ENCODE measurements around the gene BCR.
"Not testable (repeated sequence)": the region's sequence is repeated elsewhere in the genome, so short reads cannot be mapped to it uniquely, and the experiment has no call there.

Gene BCR

DNA sequence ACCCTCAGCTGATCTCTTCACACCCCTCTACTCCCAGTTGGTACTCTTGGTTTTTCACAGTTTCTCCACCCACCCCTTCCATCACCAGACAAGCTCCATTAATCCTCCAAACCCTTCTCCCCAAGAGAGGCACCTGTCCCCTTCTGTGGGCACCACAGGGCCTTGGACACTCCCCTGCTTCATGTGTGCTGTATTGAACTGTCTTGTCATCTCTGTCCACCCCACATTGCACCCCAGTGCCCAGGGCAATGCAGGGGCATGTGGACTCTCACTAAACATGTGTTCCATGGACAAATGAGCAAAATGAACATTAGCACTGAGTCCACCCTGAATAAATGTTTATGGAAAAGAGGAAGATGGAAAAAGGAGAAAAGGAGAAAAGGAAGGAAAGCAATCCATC, 181.4 kb downstream of the BCR start:
- DNase-seq (ENCODE audit: low read depth in 2 of 3, low spot score in 2 of 3): no peak

DNA sequence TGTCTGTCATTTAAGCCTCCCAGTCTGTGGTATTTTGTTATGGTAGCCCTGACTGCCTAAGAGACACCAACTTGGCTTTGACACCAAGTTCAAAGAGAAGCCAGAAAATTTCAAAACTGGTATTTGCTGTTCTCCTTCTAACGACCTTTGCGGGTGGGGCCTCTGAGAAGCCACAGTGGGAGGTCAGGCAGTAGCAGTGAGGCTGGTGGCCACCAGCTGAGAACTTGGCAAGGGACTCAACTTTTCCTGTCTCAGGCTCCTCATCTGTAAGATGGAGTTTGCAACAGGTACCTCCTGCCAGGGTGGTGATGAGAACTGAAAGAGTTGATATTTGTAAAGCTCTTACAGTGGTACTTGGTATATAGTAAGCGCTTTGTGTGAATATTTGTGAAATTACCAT, 183.4 kb downstream of the BCR start:
- no peak for DNase-seq (ENCODE audit: low read depth in 2 of 3, low spot score in 2 of 3)

DNA sequence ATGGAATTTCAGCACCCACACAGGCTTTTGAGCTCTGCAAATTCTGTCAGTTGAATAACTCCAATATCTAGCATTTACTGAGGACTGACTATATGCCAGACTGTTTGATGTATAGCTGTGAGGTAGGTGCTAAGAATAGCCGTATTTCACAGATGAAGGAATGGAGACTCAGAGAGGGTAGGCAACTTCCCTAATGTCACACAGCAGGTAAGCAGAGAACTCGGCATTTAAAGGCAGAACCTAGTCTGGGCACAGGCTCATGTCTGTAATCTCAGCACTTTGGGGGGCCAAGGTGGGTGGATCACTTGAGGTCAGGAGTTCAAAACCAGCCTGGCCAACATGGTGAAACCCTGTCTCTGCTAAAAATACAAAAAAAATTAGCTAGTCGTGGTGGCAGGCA, 184.1 kb downstream of the BCR start:
- DNase-seq (ENCODE audit: low read depth in 2 of 3, low spot score in 2 of 3): no peak

DNA sequence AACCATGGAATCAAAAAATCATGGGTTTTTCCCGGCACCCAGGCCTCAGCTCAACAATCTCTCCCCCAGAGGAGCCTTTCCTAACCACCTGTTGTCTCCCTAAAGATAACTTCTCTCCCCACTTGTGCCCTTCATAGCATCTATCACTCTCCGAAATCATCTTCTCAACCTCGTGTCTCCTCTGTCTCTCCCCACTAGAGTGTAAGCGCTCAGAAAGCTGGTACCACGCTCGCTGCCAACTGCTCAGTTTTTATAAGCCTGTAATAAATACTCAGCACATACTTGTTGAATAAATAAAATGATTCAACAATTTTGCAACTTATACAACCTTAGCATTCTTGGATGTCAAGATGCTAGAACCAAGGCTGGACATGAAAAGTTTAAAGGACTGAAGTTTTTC, 185.2 kb downstream of the BCR start:
- no peak for DNase-seq (ENCODE audit: low read depth in 2 of 3, low spot score in 2 of 3)

DNA sequence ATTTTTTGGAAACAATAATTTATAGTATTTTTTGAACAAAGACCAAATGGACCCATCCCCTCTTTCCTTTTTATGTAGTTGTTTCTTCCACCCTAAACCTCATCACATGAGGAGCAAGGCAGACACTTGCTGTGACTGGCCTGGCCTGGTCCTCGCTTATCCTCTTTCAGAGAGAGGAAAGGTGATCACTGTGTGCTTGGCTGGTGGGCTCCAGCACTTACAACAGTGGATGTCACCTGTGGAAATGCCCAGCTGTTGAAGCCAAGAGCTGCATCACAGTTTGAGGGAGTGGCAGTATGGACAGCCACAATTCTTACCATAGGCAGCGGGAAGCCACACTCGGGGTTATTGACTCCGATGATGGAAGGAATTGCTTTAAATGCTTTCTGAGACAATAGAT, 185.7 kb downstream of the BCR start:
- no peak for DNase-seq (ENCODE audit: low read depth in 2 of 3, low spot score in 2 of 3)

DNA sequence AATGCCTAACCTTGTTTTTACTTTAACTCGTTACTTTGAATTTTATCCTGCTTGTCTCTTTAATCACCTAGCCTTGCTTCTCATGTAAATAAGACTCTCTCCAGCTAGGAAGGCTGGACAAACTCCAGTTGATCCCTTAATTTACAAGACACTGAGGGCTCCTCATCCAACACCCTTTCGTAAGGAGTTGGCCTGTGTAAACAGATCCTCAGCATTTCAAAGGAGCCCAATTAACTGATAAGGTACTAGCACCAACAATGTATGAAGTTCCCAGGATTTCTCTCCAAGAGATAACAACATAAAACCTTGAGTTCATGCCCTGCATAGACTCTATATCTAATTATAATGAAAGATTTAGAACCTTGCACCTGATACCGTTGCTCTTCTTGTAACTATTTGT, 186.9 kb downstream of the BCR start:
- DNase-seq (ENCODE audit: low read depth in 2 of 3, low spot score in 2 of 3): not testable (repeated sequence)
